ENCODE measurements around the gene DMXL1. TPM values are rescaled to one million over a fixed set of nuclear protein-coding genes. Genes with fewer than 3 reads are reported as not detected.

The DMXL1 gene
- total RNA-seq, 3 donors from 2014 or later (not counting 1 experiment from before 2014, with no cell fraction given): 36.7 to 43.0 (median 39.9) TPM

DNA sequence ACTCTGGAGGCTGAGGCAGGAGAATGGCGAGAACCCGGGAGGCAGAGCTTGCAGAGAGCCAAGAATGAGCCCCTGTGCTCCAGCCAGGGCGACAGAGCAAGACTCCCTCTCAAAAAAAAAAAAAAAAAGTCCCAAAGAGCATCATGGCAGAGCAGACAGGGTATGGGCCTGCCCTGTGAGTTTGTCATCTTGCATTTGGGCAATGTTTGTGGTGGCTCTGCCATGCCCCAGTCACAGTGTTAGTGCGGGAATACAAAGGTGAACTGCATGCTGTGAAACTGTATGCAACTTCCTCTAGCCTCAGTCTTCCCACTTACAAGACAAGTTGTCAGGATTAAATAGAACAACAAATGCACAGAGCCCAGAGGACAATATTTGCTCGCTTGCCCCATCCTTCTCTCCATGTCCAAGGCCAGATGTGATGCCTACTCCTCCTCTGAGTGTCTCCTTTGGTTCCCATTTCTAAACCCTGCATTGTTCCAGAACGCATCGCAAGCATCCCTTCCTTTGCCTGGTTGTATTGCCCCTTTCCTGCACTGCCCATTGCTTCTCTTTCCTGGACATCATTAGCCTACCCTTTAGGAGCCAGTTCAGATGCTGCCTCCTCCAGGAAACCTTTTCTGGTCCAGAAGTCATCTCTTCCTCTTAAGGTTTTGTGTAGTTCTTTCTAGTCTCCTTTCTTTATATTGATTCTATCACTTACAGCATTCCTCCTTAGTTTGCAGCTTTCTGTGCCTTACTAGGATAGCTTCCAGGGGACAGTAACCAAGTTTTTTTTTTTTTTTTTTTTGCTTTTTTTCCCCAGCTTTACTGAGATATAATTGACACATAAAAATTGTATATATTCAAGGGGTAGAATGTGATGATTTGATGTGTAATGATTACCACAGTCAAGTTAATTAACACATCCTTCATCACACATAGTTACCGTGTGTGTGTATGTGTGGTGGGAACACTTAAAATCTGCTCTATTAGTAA lies 215.9 kb downstream of the DMXL1 start:
- Mint-ChIP-seq H3K4me1 (peaks cover 93 to 95% of the 10 kb centered on the region in 2 donors), H3K4me3 (peak overlapping the region; percentile 78), H3K27me3 (ENCODE audit: low read depth in 2 of 2) (no peaks in the 10 kb centered on the region), H3K36me3 (no peaks in the 10 kb centered on the region), H3K9me3 (peaks cover 2% of the 10 kb centered on the region in 2 donors), H3K27ac (peak overlapping the region; percentile 89)
- Histone ChIP-seq H3K27ac (ENCODE audit: low read length) (peak overlapping the region; percentile 77), H3K27me3 (ENCODE audit: control insufficient read depth, insufficient read depth, low read length) (no peaks in the 10 kb centered on the region), H3K4me3 (ENCODE audit: low read length) (no peak overlapping the region), H3K36me3 (ENCODE audit: control insufficient read depth, insufficient read depth, low read length) (peaks cover 8% of the 10 kb centered on the region), H3K4me1 (ENCODE audit: control insufficient read depth, insufficient read depth, low read length) (peaks cover 60% of the 10 kb centered on the region), H3K9me3 (ENCODE audit: control insufficient read depth, insufficient read depth, low read length) (no peaks in the 10 kb centered on the region)
- peak; percentile 33 to 46 (median 35) for ATAC-seq
- DNase-seq: peak in 1 of 2 donors; percentile 51
- intact Hi-C loops (cut with micrococcal nuclease): loop anchor here (1.0 to 2.0 kb wide), 2 partner anchors 7 to 22 kb away; no protein-coding TSS in a partner anchor
- TF ChIP-seq, protein P1, sequence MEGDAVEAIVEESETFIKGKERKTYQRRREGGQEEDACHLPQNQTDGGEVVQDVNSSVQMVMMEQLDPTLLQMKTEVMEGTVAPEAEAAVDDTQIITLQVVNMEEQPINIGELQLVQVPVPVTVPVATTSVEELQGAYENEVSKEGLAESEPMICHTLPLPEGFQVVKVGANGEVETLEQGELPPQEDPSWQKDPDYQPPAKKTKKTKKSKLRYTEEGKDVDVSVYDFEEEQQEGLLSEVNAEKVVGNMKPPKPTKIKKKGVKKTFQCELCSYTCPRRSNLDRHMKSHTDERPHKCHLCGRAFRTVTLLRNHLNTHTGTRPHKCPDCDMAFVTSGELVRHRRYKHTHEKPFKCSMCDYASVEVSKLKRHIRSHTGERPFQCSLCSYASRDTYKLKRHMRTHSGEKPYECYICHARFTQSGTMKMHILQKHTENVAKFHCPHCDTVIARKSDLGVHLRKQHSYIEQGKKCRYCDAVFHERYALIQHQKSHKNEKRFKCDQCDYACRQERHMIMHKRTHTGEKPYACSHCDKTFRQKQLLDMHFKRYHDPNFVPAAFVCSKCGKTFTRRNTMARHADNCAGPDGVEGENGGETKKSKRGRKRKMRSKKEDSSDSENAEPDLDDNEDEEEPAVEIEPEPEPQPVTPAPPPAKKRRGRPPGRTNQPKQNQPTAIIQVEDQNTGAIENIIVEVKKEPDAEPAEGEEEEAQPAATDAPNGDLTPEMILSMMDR (IDR thresholded peaks at IDR 0.05): no peak
- WGBS (ENCODE audit: insufficient coverage): 84% methylated on average over 7 of the region's 8 CpGs

GRCh38 chr5:119287547-119288111 lies 216.7 kb downstream of the DMXL1 start:
- H3K4me1 Mint-ChIP-seq: peaks cover 93% of the 10 kb centered on the region in 2 donors

GRCh38 chr5:119288379-119289033 lies 217.6 kb downstream of the DMXL1 start:
- no peaks in the 10 kb centered on the region for H3K27me3 ChIP-seq (ENCODE audit: control insufficient read depth, insufficient read depth, low read length)
- Mint-ChIP-seq H3K4me3 (peak overlapping the region; percentile 78), H3K36me3 (no peaks in the 10 kb centered on the region), H3K27ac (peak overlapping the region; percentile 89), H3K9me3 (peaks cover 2% of the 10 kb centered on the region in 2 donors), H3K27me3 (ENCODE audit: low read depth in 2 of 2) (no peaks in the 10 kb centered on the region), H3K4me1 (peaks cover 91 to 93% of the 10 kb centered on the region in 2 donors)
- TF ChIP-seq, protein P1 (IDR thresholded peaks at IDR 0.05): no peak
- ATAC-seq (no peak), DNase-seq (no peak)
- no peaks in the 10 kb centered on the region for H3K9me3 ChIP-seq (ENCODE audit: control insufficient read depth, insufficient read depth, low read length)
- peaks cover 50% of the 10 kb centered on the region for H3K4me1 ChIP-seq (ENCODE audit: control insufficient read depth, insufficient read depth, low read length)
- peaks cover under 1% of the 10 kb centered on the region for H3K36me3 ChIP-seq (ENCODE audit: control insufficient read depth, insufficient read depth, low read length)
- no peak overlapping the region for H3K4me3 ChIP-seq (ENCODE audit: low read length)
- 75% methylated on average over 1 of the region's 2 CpGs for WGBS (ENCODE audit: insufficient coverage)
- intact Hi-C loops (cut with micrococcal nuclease): loop anchor here (2.0 kb wide), 1 partner anchor 16 kb away; no protein-coding TSS in a partner anchor
- H3K27ac ChIP-seq (ENCODE audit: low read length): peak overlapping the region; percentile 77

More at GRCh38 chr5:119287547-119288111, 216.7 kb downstream of the DMXL1 start:
- peaks cover 59% of the 10 kb centered on the region for H3K4me1 ChIP-seq (ENCODE audit: control insufficient read depth, insufficient read depth, low read length)
- intact Hi-C loops (cut with micrococcal nuclease): loop anchor here (1.0 to 2.0 kb wide), 3 partner anchors 8 to 21 kb away; no protein-coding TSS in a partner anchor
- H3K9me3 Mint-ChIP-seq: peaks cover 2% of the 10 kb centered on the region in 2 donors
- no peaks in the 10 kb centered on the region for H3K36me3 Mint-ChIP-seq
- H3K27me3 Mint-ChIP-seq (ENCODE audit: low read depth in 2 of 2): no peaks in the 10 kb centered on the region
- ATAC-seq (peak; percentile 68 to 77 (median 75)), DNase-seq (peak in 1 of 2 donors; percentile 71)
- no peak overlapping the region for H3K4me3 ChIP-seq (ENCODE audit: low read length)
- H3K27ac ChIP-seq (ENCODE audit: low read length): peak overlapping the region; percentile 77
- H3K27me3 ChIP-seq (ENCODE audit: control insufficient read depth, insufficient read depth, low read length): no peaks in the 10 kb centered on the region
- no peaks in the 10 kb centered on the region for H3K9me3 ChIP-seq (ENCODE audit: control insufficient read depth, insufficient read depth, low read length)
- peak overlapping the region; percentile 78 for H3K4me3 Mint-ChIP-seq
- TF ChIP-seq, protein P1 (IDR thresholded peaks at IDR 0.05): no peak
- WGBS (ENCODE audit: insufficient coverage): no CpG with 5 or more reads among the region's 3 CpGs
- H3K36me3 ChIP-seq (ENCODE audit: control insufficient read depth, insufficient read depth, low read length): peaks cover 6% of the 10 kb centered on the region
- peak overlapping the region; percentile 89 for H3K27ac Mint-ChIP-seq
